HG03520 (cell line): ENCODE data around the gene GAREM1.
"Not testable (repeated sequence)": the region's sequence is repeated elsewhere in the genome, so short reads cannot be mapped to it uniquely, and the experiment has no call there.

Source experiments
- ATAC-seq: cut with Tn5 transposase; IDR thresholded peaks from one replicate; pipeline ENCODE4 v1.9.1; 2021; ENCODE audit warnings: mild to moderate bottlenecking, moderate library complexity; ENCODE audit not compliant: unreplicated experiment

The GAREM1 gene

GRCh38 chr18:32297579-32298170, 173.0 kb downstream of the GAREM1 start:
- no peak for ATAC-seq

DNA sequence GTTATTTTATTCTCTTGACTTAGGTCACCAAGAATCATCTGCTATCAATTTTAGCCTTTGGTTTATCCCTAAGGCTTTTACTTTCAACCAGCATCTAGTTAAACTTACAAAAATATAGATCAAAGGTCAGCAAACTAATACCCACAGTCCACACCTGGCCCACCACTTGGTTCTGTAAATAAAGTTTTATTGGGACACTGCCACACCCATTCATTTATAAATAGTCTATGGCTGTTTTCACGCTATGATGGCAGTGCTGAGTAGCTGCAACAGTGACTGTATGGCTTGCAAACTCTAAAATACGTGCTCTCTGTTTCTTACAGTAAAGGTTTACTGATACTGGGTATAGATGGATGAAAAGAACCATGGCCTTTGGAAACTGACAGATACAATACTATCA, 173.8 kb downstream of the GAREM1 start:
- ATAC-seq, result no peak

GRCh38 chr18:32295604-32296003, 175.1 kb downstream of the GAREM1 start:
- ATAC-seq, result no peak

GRCh38 chr18:32293107-32293506, 177.6 kb downstream of the GAREM1 start:
- ATAC-seq, result no peak

GRCh38 chr18:32291623-32292022, 179.1 kb downstream of the GAREM1 start:
- not testable (repeated sequence) for ATAC-seq

DNA sequence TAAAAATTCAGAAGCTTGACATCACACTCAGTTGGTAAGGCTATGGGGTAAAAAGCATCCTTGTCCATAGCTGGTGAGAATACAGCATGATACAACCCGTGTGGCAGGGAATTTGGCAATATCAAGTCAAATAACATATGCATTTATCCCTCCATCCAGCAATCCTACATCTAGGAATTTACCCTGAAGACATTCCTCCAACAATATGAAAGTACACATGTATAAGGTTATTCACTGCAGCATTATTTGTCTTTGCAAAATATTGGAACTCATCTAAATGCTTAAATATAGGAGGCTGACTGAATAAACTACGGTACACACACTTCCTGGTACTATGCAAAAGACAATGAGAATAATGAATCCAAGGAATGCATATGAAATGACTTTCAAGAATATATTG, 179.9 kb downstream of the GAREM1 start:
- ATAC-seq, result no peak

DNA sequence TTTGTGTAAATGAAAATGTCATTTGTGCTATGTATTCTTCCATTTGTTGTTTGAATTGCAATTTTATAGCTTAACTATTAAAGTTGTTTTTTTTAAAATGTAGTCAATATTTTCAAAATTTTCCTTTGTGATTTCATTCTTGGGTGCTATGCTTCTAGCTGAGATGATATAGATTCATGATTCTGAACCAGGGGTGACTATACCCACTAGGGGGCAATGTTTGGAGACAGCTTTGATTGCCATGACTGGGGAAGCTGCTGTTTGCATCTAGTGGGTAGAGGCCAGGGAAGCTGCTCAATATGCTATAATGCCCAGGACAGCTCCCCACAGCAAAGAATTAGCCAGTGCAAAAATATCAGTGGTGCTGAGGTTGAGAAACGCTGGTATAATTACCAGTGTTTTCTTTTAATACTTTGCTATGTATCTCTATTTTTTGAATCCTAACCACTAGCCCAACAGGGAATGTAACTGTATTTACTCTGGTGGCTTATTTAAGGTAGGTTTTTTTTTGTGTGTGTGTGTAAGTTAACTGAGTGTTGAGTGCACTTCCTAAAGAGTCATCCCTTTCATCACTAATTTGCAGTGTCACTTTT, 181.1 kb downstream of the GAREM1 start:
- no peak for ATAC-seq

- no peak for ATAC-seq
Observed at GRCh38 chr18:32287873-32288272, 182.8 kb downstream of the GAREM1 start.

- ATAC-seq, result no peak
Observed at GRCh38 chr18:32287249-32287648, 183.4 kb downstream of the GAREM1 start.

DNA sequence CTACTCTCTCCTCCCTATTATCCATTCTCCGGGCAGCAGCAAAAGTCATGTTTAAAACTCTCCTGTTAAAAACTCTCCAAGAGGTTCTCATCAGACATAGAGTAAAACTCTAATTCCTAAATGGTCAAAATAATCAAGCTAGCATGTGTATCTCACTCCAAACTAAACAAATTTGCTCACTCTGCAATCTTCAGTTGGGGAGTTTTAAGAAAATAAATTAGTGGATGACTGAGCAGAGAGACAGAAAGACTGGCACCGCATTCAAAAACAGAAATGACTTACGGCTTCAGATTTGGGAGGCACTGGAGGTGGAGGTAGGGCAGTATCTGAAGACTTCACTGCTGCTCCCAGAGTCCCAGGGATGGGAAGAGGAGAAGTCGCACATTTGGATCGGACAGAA, 183.9 kb downstream of the GAREM1 start:
- ATAC-seq, result no peak

- no peak for ATAC-seq
Observed at GRCh38 chr18:32284284-32284683, 186.4 kb downstream of the GAREM1 start.

DNA sequence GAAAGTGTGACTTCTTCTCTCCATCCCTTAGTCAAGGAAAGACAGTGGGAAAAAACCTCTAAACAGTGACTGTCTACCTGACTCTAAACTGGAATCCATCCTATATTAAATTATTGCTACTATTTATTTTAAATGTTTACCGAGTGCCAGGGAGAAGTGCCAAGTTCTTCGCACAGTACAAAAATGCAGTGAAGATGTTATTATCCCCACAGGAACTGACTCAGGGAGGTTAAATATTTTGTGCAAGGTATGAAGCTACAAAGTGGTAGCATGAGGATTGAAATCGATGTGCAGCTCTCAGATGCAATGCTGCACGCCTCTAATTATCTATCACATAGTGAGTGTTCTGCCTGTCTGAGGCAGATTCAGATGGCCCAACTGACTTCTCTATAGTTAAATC, 189.8 kb downstream of the GAREM1 start:
- ATAC-seq, result no peak

- no peak for ATAC-seq
Observed at GRCh38 chr18:32280188-32280783, 190.4 kb downstream of the GAREM1 start.

GRCh38 chr18:32278177-32278799, 192.4 kb downstream of the GAREM1 start:
- no peak for ATAC-seq

DNA sequence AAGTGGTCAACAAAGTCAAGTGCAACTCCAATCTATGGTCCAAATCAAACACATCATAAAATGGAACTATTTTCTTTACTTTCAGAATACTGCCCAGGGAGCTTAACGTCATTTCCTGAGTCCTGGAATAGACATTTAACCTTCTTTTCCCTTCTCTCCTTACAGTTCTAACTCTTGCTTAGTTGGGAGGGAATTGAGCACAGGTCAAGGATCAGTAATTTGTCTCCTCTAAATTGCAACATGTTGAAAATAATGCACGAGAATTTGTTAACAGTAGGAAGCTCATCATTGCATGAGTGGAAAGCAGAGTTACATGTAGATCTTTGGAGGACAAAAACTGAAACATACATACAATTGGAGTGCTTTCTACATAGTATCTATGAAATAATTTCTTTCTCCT, 193.1 kb downstream of the GAREM1 start:
- no peak for ATAC-seq

DNA sequence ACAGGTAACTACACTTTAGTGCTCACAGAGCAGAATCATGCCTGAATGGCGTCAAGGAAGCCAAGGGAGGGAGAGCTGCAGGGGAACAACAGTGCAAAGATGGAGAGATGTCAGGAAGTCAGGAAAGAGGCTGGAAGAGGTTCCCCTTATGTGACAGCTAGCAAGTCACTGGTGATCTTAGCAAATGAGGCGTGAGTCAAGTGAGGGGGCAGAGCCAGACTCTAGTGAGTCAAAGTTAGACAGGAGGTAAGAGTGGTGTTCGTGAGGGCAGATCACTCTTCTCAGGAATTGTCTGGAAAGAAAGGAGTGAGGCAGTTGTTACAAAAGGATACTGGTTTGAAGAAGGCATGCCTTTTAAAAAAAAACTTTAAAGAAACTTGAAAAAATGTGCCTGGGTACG, 193.8 kb downstream of the GAREM1 start:
- no peak for ATAC-seq

- ATAC-seq, result no peak
Observed at GRCh38 chr18:32276256-32276655, 194.4 kb downstream of the GAREM1 start.

GRCh38 chr18:32275221-32275620, 195.5 kb downstream of the GAREM1 start:
- no peak for ATAC-seq

DNA sequence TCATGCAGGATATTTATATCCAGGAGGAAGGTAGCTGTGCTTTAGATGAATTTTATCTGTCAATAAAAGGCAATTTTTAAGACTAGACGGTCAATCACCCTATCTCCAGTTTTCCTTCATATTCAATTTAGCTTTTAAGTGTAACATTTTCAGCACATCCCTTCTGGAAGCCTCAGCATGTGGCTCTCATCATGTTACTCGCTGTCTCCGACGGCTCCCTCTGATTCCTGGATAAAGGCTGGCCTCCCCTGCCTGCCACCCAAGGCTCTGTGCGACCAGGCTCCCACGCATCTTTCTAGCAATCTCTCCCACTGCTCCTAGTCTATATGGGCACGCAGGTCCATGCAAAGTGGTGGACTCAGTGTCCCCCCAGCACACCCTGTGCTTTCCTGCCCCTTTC, 196.4 kb downstream of the GAREM1 start:
- ATAC-seq, result no peak

DNA sequence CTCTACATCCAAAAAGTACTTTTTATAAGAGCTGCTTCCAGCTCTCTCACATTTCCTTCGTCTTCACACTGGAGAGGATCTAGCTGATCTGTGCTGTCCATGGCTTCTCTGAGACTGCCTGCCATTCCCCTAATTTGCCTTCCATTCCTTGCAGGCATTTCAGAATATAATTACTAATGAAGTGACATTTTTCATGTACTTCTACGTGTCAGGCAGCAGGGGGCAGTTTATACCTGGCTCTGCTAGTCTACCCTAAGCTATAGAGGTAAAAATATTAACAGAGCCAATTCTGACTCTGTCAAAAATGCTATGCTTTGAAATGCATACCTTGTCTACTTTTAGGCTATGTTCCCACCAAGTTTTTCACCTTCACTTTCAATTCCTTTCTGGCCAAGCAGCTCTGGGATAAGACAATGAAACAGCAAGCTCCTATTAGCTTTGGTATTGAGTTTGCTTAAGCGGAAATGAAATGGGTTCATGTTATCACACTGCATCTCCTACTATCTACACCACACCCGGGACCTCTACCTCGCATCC, 198.9 kb downstream of the GAREM1 start:
- ATAC-seq, result peak; percentile 81

GRCh38 chr18:32270341-32270740, 200.3 kb downstream of the GAREM1 start:
- ATAC-seq, result no peak

- ATAC-seq, result no peak
Observed at GRCh38 chr18:32267463-32267862, 203.2 kb downstream of the GAREM1 start.
